ENCODE measurements around the gene ZNF728. TPM values are rescaled to one million over a fixed set of nuclear protein-coding genes. Genes with fewer than 3 reads are reported as not detected.

The ZNF728 gene
- total RNA-seq, 3 donors from 2014 or later = 0.23 to 3.4 (median 0.53) TPM

Other genes with a start within 250 kb of the ZNF728 start
- gene ZNF99, start 219.0 kb downstream of the ZNF728 start, total RNA-seq = under 1 TPM in 1 of 3 donors, not detected in 2; 0.22 TPM
- not detected for gene ZNF723, start 170.9 kb downstream of the ZNF728 start, total RNA-seq
- gene ZNF730, start 113.8 kb upstream of the ZNF728 start, total RNA-seq = under 1 TPM; 0.41 to 0.60 (median 0.49) TPM
- 1 to 10 TPM; 2.5 to 4.4 (median 2.7) TPM for gene ZNF724, start 247.2 kb upstream of the ZNF728 start, total RNA-seq